GM12878 (cell line): Measurements from ENCODE around the gene DGKI. TPM values are rescaled to one million over a fixed set of nuclear protein-coding genes. Genes with fewer than 3 reads are reported as not detected.

Source experiments
- ATAC-seq: fragments of 200-7000 bp; cut with Tn5 transposase; 3 replicates; pipeline ENCODE4 v1.9.1; 2020; ENCODE audit warnings: mild to moderate bottlenecking, moderate library complexity
- BruUV-seq: library from RNA; stranded (reverse); fragments of 400-500 nt; replicated peaks from 2 replicates; lab custom pipeline; 2021; lab: Mats Ljungman, UMichigan
- CTCF ChIA-PET: fragments of 300-600 bp; sonication (Branson Sonifier 250); formaldehyde crosslinking; extraction: SDS; loops from one replicate; lab custom pipeline; 2021; ENCODE audit warnings: inconsistent platforms; lab: Yijun Ruan, JAX
- POLR2A ChIA-PET: fragments of 350-600 bp; formaldehyde crosslinking; extraction: SDS; loops from one replicate; lab custom pipeline; 2021; ENCODE audit warnings: inconsistent platforms; lab: Charles Lee
- RAD21 ChIA-PET: fragments of 300-600 bp; sonication (Branson Sonifier 250); formaldehyde crosslinking; loops from one replicate; lab custom pipeline; 2023; ENCODE audit warnings: antibody characterized with exemption; ENCODE audit not compliant: unreplicated experiment; lab: Charles Lee
- SMC1A ChIA-PET: fragments of 300-600 bp; sonication (Branson Sonifier 250); formaldehyde crosslinking; loops from one replicate; lab custom pipeline; 2023; ENCODE audit not compliant: unreplicated experiment, uncharacterized antibody; lab: Charles Lee
- DNase-seq: peaks from one replicate; pipeline ENCODE4 v3.0.0-alpha.2; 2011; ENCODE audit warnings: low read depth, low spot score
- FAIRE-seq: peaks from 3 replicates; lab custom pipeline; 2011; peaks lifted over from hg19 to GRCh38; lab: Jason Lieb, UNC
- H2AFZ ChIP-seq: 2 replicates; pipeline ENCODE4 v1.6.0; 2011; ENCODE audit warnings: low read depth, low read length, control low read depth; ENCODE audit not compliant: control insufficient read depth
- H3K27ac ChIP-seq: 2 replicates; pipeline ENCODE4 v1.5.1; 2011; ENCODE audit warnings: control low read depth; ENCODE audit not compliant: control insufficient read depth, insufficient read depth
- H3K27me3 ChIP-seq, 2 experiments: replicated peaks in 1 of 2; 2 replicates each; pipeline versions ENCODE4 v1.6.0 to v1.6.1; 2011; ENCODE audit warnings: low read length in 1 of 2; ENCODE audit not compliant: control insufficient read depth in 2 of 2, insufficient read depth in 2 of 2
- H3K36me3 ChIP-seq, 2 experiments: 2 replicates each; pipeline ENCODE4 v1.5.1; 2011; ENCODE audit warnings: low read length in 1 of 2; ENCODE audit not compliant: control insufficient read depth in 2 of 2, insufficient read depth in 2 of 2
- H3K4me1 ChIP-seq: 2 replicates; pipeline ENCODE4 v1.6.1; 2011; ENCODE audit warnings: mild to moderate bottlenecking, low read length, moderate library complexity, mixed read lengths; ENCODE audit not compliant: control insufficient read depth, insufficient read depth
- H3K4me2 ChIP-seq: 2 replicates; pipeline ENCODE4 v1.6.0; 2011; ENCODE audit warnings: control low read depth; ENCODE audit not compliant: control insufficient read depth, insufficient read depth
- H3K4me3 ChIP-seq: fragments of 200-600 bp; sonication (generic); 2 replicates; pipeline ENCODE4 v1.5.1; 2016
- H3K79me2 ChIP-seq: 2 replicates; pipeline ENCODE4 v1.6.0; 2011; ENCODE audit warnings: low read length; ENCODE audit not compliant: control insufficient read depth, insufficient read depth
- H3K9ac ChIP-seq: 2 replicates; pipeline ENCODE4 v1.8.0; 2011; ENCODE audit warnings: low read length, control low read depth, mixed read lengths; ENCODE audit not compliant: control insufficient read depth, insufficient read depth
- H3K9me3 ChIP-seq: replicated peaks from 3 replicates; pipeline ENCODE4 v1.5.1; 2011; ENCODE audit warnings: mild to moderate bottlenecking, low read length; ENCODE audit not compliant: control insufficient read depth, insufficient read depth
- H4K20me1 ChIP-seq: 2 replicates; pipeline ENCODE4 v1.6.0; 2011; ENCODE audit not compliant: control insufficient read depth, insufficient read depth
- BMI1 ChIP-seq: fragments of 450-650 bp; IDR thresholded peaks from 2 replicates; pipeline ENCODE4 v1.6.1; 2016; ENCODE audit warnings: mild to moderate bottlenecking, moderate library complexity, borderline replicate concordance
- CREM ChIP-seq: IDR thresholded peaks from 2 replicates; pipeline ENCODE4 v1.6.1; 2014; ENCODE audit warnings: antibody characterized with exemption, low read depth
- E4F1 ChIP-seq: fragments of 450-650 bp; IDR thresholded peaks from 2 replicates; pipeline ENCODE4 v1.6.1; 2018; ENCODE audit warnings: borderline replicate concordance, mild to moderate bottlenecking; ENCODE audit not compliant: partially characterized antibody
- HCFC1 ChIP-seq: fragments of 150-350 bp; IDR thresholded peaks from 2 replicates; pipeline ENCODE4 v1.6.1; 2014; ENCODE audit warnings: low read length
- NFYA ChIP-seq: IDR thresholded peaks from 2 replicates; pipeline ENCODE4 v1.6.1; 2011; ENCODE audit warnings: low read depth, mild to moderate bottlenecking, low read length, improper control_type of control experiment, borderline replicate concordance
- YBX1 ChIP-seq: fragments of 450-650 bp; IDR thresholded peaks from 2 replicates; pipeline ENCODE4 v1.6.1; 2016; ENCODE audit warnings: antibody characterized with exemption
- WGBS: methylation state at CpG from one replicate; pipeline ENCODE4 v1.1.6; 2016; ENCODE audit warnings: low lambda C conversion rate; ENCODE audit not compliant: insufficient replicate concordance, insufficient coverage; ENCODE audit errors: missing lambda C conversion rate; 5-methylcytosine and 5-hydroxymethylcytosine counted together
- in situ Hi-C: fragments of 300-500 bp; cut with MboI; formaldehyde crosslinking; loops from 9 replicates; pipeline ENCODE4 v1.14.3; 2018; ENCODE audit warnings: mixed read lengths
- intact Hi-C: fragments of 100-400 bp; cut with micrococcal nuclease; formaldehyde crosslinking; loops from one replicate; pipeline ENCODE4 v1.14.2; 2022; ENCODE audit not compliant: unreplicated experiment
- polyA plus RNA-seq, 11 experiments: library from polyadenylated mRNA; depleted of rRNA in 4 of 11; unstranded in 6 of 11; stranded (reverse) in 5 of 11; fragments of >200 nt; fragmentation: Nextera tagmentation in 4 of 11; fragmentation: Illumina TruSeq in 1 of 11; extraction: Ambion mirVana in 4 of 11; extraction: Trizol in 1 of 11; gene quantifications; 1 replicate in 1 of 11; 2 replicates in 10 of 11; pipeline versions ENCODE4 v1.2.1 to v1.2.3, GENCODE V29; 2011 to 2016; ENCODE audit warnings: inconsistent platforms in 2 of 11, missing spikeins in 2 of 11, low read depth in 1 of 11
- total RNA-seq, 4 experiments: library from RNA; depleted of rRNA in 3 of 4; stranded (reverse); fragments of >200 nt in 3 of 4; fragmentation: Illumina TruSeq in 1 of 4; extraction: Trizol in 1 of 4; gene quantifications; 2 replicates each; pipeline versions ENCODE4 v1.2.1 to v1.2.3, GENCODE V29; 2013 to 2021
- TF ChIP-seq, protein P1 (sequence below): fragments of 450-650 bp; IDR thresholded peaks from 2 replicates; pipeline ENCODE4 v1.6.1; 2017; ENCODE audit warnings: mild to moderate bottlenecking, moderate library complexity

Gene DGKI
- total and polyA plus RNA-seq, 10 of the 15 experiments (the other 5 are each of a cell fraction or from before 2014, with no cell fraction given) = 10.4 to 37.1 (median 22.1) TPM

GRCh38 chr7:137768366-137768765 is 78.4 kb downstream of the DGKI start:
- DNase-seq (no peak), FAIRE-seq (no peak), ATAC-seq (no peak)
- Histone ChIP-seq H4K20me1 (no peaks in the 10 kb centered on the region), H3K27ac (no peak overlapping the region), H3K79me2 (no peaks in the 10 kb centered on the region), H3K9ac (no peak overlapping the region), H3K36me3 (no peaks in the 10 kb centered on the region), H3K27me3 (no peaks in the 10 kb centered on the region), H3K4me3 (no peak overlapping the region), H2AFZ (no peak overlapping the region), H3K4me1 (no peaks in the 10 kb centered on the region), H3K4me2 (no peak overlapping the region), H3K9me3 (no peaks in the 10 kb centered on the region; the same call in 2 of the 3 replicates)
- ChIA-PET CTCF (interaction anchor here (0.8 to 2.4 kb wide), 5 partner anchors 10 to 113 kb away, joined by 3 to 9 read pairs (median 3); no protein-coding TSS in a partner anchor), POLR2A (interaction anchor here (0.8 to 2.0 kb wide), 6 partner anchors 10 to 107 kb away, joined by 3 to 6 read pairs (median 3); no protein-coding TSS in a partner anchor), SMC1A (interaction anchor here (0.5 to 7.6 kb wide), 17 partner anchors 9 to 112 kb away, joined by 3 to 94 read pairs (median 4); no protein-coding TSS in a partner anchor), RAD21 (interaction anchor here (1.3 to 3.1 kb wide), 6 partner anchors 11 to 102 kb away, joined by 3 to 12 read pairs (median 7); no protein-coding TSS in a partner anchor)
- TF ChIP-seq YBX1 (no peak), HCFC1 (no peak), CREM (no peak), BMI1 (no peak), NFYA (no peak), E4F1 (no peak)
- TF ChIP-seq, protein P1, sequence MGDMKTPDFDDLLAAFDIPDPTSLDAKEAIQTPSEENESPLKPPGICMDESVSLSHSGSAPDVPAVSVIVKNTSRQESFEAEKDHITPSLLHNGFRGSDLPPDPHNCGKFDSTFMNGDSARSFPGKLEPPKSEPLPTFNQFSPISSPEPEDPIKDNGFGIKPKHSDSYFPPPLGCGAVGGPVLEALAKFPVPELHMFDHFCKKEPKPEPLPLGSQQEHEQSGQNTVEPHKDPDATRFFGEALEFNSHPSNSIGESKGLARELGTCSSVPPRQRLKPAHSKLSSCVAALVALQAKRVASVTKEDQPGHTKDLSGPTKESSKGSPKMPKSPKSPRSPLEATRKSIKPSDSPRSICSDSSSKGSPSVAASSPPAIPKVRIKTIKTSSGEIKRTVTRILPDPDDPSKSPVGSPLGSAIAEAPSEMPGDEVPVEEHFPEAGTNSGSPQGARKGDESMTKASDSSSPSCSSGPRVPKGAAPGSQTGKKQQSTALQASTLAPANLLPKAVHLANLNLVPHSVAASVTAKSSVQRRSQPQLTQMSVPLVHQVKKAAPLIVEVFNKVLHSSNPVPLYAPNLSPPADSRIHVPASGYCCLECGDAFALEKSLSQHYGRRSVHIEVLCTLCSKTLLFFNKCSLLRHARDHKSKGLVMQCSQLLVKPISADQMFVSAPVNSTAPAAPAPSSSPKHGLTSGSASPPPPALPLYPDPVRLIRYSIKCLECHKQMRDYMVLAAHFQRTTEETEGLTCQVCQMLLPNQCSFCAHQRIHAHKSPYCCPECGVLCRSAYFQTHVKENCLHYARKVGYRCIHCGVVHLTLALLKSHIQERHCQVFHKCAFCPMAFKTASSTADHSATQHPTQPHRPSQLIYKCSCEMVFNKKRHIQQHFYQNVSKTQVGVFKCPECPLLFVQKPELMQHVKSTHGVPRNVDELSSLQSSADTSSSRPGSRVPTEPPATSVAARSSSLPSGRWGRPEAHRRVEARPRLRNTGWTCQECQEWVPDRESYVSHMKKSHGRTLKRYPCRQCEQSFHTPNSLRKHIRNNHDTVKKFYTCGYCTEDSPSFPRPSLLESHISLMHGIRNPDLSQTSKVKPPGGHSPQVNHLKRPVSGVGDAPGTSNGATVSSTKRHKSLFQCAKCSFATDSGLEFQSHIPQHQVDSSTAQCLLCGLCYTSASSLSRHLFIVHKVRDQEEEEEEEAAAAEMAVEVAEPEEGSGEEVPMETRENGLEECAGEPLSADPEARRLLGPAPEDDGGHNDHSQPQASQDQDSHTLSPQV = no peak
- intact Hi-C loops = no loop called here
- in situ Hi-C loops = no loop called here
- no TSS peak for BruUV-seq
- 50% methylated on average over 6 of the region's 6 CpGs for WGBS
